Mesothelial cell of epicardium (in vitro differentiated cells): ENCODE results near the gene CPTP. TPM values are rescaled to one million over a fixed set of nuclear protein-coding genes. Genes with fewer than 3 reads are reported as not detected.

Experiments used
- DNase-seq, 2 experiments: peaks; one replicate each; pipeline ENCODE4 v3.0.0; 2021; ENCODE audit warnings: low spot score in 2 of 2; ENCODE audit not compliant: unreplicated experiment in 2 of 2
- H3K27ac Mint-ChIP-seq: 2 replicates; pipeline ENCODE4 v1.8.0; 2021; ENCODE audit warnings: mixed read lengths
- H3K27me3 Mint-ChIP-seq: 2 replicates; pipeline ENCODE4 v1.8.0; 2021; ENCODE audit warnings: low read depth, mixed read lengths
- H3K36me3 Mint-ChIP-seq: 2 replicates; pipeline ENCODE4 v1.8.0; 2021; ENCODE audit warnings: mixed read lengths
- H3K4me1 Mint-ChIP-seq: 2 replicates; pipeline ENCODE4 v1.8.0; 2021; ENCODE audit warnings: mixed read lengths
- H3K4me3 Mint-ChIP-seq: 2 replicates; pipeline ENCODE4 v1.8.0; 2021; ENCODE audit warnings: mild to moderate bottlenecking, moderate library complexity, mixed read lengths
- H3K9me3 Mint-ChIP-seq: 2 replicates; pipeline ENCODE4 v1.8.0; 2021; ENCODE audit warnings: mixed read lengths
- CTCF ChIP-seq: fragments of 200-600 bp; sonication (generic); IDR thresholded peaks from one replicate; pipeline ENCODE4 v1.5.0; 2021; ENCODE audit warnings: antibody characterized with exemption; ENCODE audit not compliant: unreplicated experiment
- total RNA-seq: library from RNA; stranded (reverse); gene quantifications from 3 replicates; pipeline ENCODE4 v1.2.1, GENCODE V29; 2021

Gene CPTP
- total RNA-seq, 1 donor from 2014 or later: 17.8 TPM

GRCh38 chr1:1294250-1294890, 30.2 kb upstream of the CPTP start:
- peaks cover 7% of the 10 kb centered on the region for H3K4me1 Mint-ChIP-seq
- no peaks in the 10 kb centered on the region for H3K36me3 Mint-ChIP-seq
- H3K9me3 Mint-ChIP-seq: no peaks in the 10 kb centered on the region
- no peak for TF ChIP-seq CTCF
- H3K4me3 Mint-ChIP-seq: no peak overlapping the region
- no peak overlapping the region for H3K27ac Mint-ChIP-seq
- peaks cover 2% of the 10 kb centered on the region for H3K27me3 Mint-ChIP-seq
- no peak for DNase-seq

GRCh38 chr1:1295154-1295923, 29.3 kb upstream of the CPTP start:
- Mint-ChIP-seq H3K4me1 (peaks cover 7% of the 10 kb centered on the region), H3K27me3 (no peaks in the 10 kb centered on the region), H3K9me3 (no peaks in the 10 kb centered on the region), H3K36me3 (no peaks in the 10 kb centered on the region), H3K27ac (no peak overlapping the region), H3K4me3 (no peak overlapping the region)
- no peak for DNase-seq
- no peak for TF ChIP-seq CTCF

GRCh38 chr1:1296070-1297061, 28.2 kb upstream of the CPTP start:
- no peak for DNase-seq
- peaks cover 6% of the 10 kb centered on the region for H3K4me1 Mint-ChIP-seq
- no peaks in the 10 kb centered on the region for H3K27me3 Mint-ChIP-seq
- no peaks in the 10 kb centered on the region for H3K36me3 Mint-ChIP-seq
- no peak overlapping the region for H3K4me3 Mint-ChIP-seq
- TF ChIP-seq CTCF: no peak
- H3K9me3 Mint-ChIP-seq: no peaks in the 10 kb centered on the region
- H3K27ac Mint-ChIP-seq: no peak overlapping the region

GRCh38 chr1:1297802-1298424, 26.7 kb upstream of the CPTP start:
- H3K9me3 Mint-ChIP-seq: no peaks in the 10 kb centered on the region
- H3K4me1 Mint-ChIP-seq: no peaks in the 10 kb centered on the region
- H3K4me3 Mint-ChIP-seq: no peak overlapping the region
- no peaks in the 10 kb centered on the region for H3K36me3 Mint-ChIP-seq
- H3K27ac Mint-ChIP-seq: no peak overlapping the region
- DNase-seq: no peak
- TF ChIP-seq CTCF: no peak
- no peaks in the 10 kb centered on the region for H3K27me3 Mint-ChIP-seq
